BE2C (cell line): ENCODE measurements around the gene ATP13A2.

Experiments
- DNase-seq: peaks from one replicate; pipeline ENCODE4 v3.0.0-alpha.2; 2020
- H3K27me3 ChIP-seq: fragments of 250-450 bp; sonication (Bioruptor Pico); 2 replicates; pipeline ENCODE4 v1.5.1; 2020; ENCODE audit warnings: mild to moderate bottlenecking
- H3K36me3 ChIP-seq: fragments of 250-450 bp; sonication (Bioruptor Pico); 2 replicates; pipeline ENCODE4 v1.5.1; 2020; ENCODE audit warnings: mild to moderate bottlenecking
- H3K4me1 ChIP-seq: fragments of 250-450 bp; sonication (Bioruptor Pico); 2 replicates; pipeline ENCODE4 v1.5.1; 2020
- H3K4me3 ChIP-seq: 2 replicates; pipeline ENCODE4 v1.5.1; 2011; ENCODE audit warnings: low read depth, low read length
- H3K9me3 ChIP-seq: fragments of 250-450 bp; sonication (Bioruptor Pico); 2 replicates; pipeline ENCODE4 v1.5.1; 2020
- TF ChIP-seq, protein P1 (sequence below): IDR thresholded peaks from 2 replicates; pipeline ENCODE4 v1.5.1; 2012; ENCODE audit warnings: mild to moderate bottlenecking, low read depth, low read length

The ATP13A2 gene

GRCh38 chr1:16993521-16994038 lies 18.1 kb downstream of the ATP13A2 start:
- no peak for DNase-seq
- no peak overlapping the region for H3K4me3 ChIP-seq
- H3K36me3 ChIP-seq, result no peaks in the 10 kb centered on the region
- no peaks in the 10 kb centered on the region for H3K27me3 ChIP-seq
- no peaks in the 10 kb centered on the region for H3K4me1 ChIP-seq
- TF ChIP-seq, protein P1, sequence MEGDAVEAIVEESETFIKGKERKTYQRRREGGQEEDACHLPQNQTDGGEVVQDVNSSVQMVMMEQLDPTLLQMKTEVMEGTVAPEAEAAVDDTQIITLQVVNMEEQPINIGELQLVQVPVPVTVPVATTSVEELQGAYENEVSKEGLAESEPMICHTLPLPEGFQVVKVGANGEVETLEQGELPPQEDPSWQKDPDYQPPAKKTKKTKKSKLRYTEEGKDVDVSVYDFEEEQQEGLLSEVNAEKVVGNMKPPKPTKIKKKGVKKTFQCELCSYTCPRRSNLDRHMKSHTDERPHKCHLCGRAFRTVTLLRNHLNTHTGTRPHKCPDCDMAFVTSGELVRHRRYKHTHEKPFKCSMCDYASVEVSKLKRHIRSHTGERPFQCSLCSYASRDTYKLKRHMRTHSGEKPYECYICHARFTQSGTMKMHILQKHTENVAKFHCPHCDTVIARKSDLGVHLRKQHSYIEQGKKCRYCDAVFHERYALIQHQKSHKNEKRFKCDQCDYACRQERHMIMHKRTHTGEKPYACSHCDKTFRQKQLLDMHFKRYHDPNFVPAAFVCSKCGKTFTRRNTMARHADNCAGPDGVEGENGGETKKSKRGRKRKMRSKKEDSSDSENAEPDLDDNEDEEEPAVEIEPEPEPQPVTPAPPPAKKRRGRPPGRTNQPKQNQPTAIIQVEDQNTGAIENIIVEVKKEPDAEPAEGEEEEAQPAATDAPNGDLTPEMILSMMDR, result no peak
- H3K9me3 ChIP-seq, result no peaks in the 10 kb centered on the region

DNA sequence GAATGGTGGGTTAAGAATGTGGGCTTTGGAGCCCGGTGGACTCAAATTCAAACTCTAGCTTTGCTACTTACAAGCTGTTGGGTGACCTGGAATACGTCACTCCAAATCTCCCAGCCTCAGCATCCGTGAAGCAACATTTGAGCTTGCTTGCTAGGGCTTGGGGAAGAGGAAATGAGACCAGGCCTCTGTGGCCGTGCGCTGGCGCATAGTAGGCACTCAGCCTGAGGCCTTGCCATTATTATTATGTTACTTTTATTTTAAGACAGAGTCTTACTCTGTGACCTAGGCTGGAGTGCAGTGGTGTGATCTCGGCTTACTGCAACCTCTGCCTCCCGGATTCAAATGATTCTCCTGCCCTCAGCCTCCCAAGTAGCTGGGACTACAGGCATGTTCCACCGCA lies 19.1 kb downstream of the ATP13A2 start:
- Histone ChIP-seq H3K4me1 (no peaks in the 10 kb centered on the region), H3K27me3 (no peaks in the 10 kb centered on the region), H3K36me3 (no peaks in the 10 kb centered on the region), H3K9me3 (no peaks in the 10 kb centered on the region), H3K4me3 (no peak overlapping the region)
- TF ChIP-seq, protein P1, result no peak
- DNase-seq, result no peak

GRCh38 chr1:16992102-16992501 lies 19.6 kb downstream of the ATP13A2 start:
- no peak for DNase-seq
- H3K9me3 ChIP-seq, result no peaks in the 10 kb centered on the region
- H3K27me3 ChIP-seq, result no peaks in the 10 kb centered on the region
- H3K4me3 ChIP-seq, result no peak overlapping the region
- no peaks in the 10 kb centered on the region for H3K4me1 ChIP-seq
- no peaks in the 10 kb centered on the region for H3K36me3 ChIP-seq
- TF ChIP-seq, protein P1, result no peak

DNA sequence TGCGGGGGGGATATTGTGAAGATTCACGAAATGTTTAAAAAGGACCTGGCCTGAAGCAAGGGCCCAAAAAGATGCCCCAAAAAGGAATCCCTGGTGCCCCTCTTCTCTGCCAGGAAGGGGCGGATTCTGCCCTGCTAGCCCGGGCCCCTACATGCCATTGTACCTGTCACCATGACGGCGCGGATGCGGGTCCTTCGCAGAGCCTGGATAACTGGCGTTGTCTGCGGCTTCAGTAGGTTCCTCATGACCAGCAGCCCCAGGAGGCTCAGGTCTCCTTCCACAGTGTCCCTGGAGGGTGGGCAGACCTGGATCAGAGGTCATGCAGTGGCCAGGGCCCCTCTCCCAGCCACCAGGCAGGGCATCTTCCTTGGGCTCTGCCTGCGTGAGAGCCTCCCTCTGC lies 20.2 kb downstream of the ATP13A2 start:
- H3K36me3 ChIP-seq, result no peaks in the 10 kb centered on the region

GRCh38 chr1:16989676-16990391 lies 21.9 kb downstream of the ATP13A2 start:
- DNase-seq, result no peak
- H3K4me1 ChIP-seq, result no peaks in the 10 kb centered on the region
- TF ChIP-seq, protein P1, result no peak
- H3K4me3 ChIP-seq, result no peak overlapping the region
- no peaks in the 10 kb centered on the region for H3K9me3 ChIP-seq
- H3K27me3 ChIP-seq, result no peaks in the 10 kb centered on the region
- no peaks in the 10 kb centered on the region for H3K36me3 ChIP-seq

More for the DNA sequence above, 20.2 kb downstream of the ATP13A2 start:
- H3K4me3 ChIP-seq, result no peak overlapping the region
- no peaks in the 10 kb centered on the region for H3K9me3 ChIP-seq
- TF ChIP-seq, protein P1, result no peak
- H3K27me3 ChIP-seq, result no peaks in the 10 kb centered on the region
- no peaks in the 10 kb centered on the region for H3K4me1 ChIP-seq
- DNase-seq, result no peak

GRCh38 chr1:16988210-16988609 lies 23.5 kb downstream of the ATP13A2 start:
- H3K4me1 ChIP-seq, result no peaks in the 10 kb centered on the region
- H3K36me3 ChIP-seq, result no peaks in the 10 kb centered on the region
- no peaks in the 10 kb centered on the region for H3K9me3 ChIP-seq
- TF ChIP-seq, protein P1, result no peak
- no peaks in the 10 kb centered on the region for H3K27me3 ChIP-seq
- H3K4me3 ChIP-seq, result no peak overlapping the region
- DNase-seq, result no peak
